ENCODE data around the gene MORF4L1.
"Not testable (repeated sequence)": the region's sequence is repeated elsewhere in the genome, so short reads cannot be mapped to it uniquely, and the experiment has no call there.

Gene MORF4L1

DNA sequence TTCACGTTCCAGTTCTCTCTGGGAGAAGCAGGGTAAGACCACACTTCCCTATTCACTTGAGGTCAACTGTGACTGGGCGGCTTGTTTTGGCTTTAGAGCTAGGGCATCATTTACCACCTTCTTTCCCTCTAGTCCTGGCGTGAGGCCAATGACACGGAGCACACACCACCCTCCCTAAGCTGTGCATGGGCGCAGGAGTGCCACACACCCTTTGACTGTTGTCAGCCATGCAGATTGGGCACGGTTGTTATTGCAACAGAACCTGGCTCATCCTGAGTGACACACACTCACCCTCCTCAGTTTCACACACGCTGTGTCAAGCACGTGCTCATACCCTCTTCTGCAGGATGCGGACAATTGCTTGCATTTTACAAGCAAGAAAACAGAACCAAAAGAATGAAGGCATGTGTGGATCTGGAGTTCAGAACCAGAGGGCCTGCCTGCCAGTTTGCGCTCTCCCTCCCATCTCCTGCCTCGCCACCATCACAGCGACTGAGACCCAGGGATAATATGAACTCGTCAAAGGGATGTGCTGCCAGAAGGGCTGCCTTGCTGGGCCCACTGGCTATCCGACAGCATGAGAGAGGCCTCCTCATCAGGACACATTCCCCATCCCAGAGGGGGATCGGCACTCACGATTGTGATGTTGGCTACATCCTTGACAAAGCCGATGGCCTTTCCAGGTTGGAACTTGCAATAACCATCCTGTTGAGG lies 54.5 kb downstream of the MORF4L1 start:
- no peak for DNase-seq

DNA sequence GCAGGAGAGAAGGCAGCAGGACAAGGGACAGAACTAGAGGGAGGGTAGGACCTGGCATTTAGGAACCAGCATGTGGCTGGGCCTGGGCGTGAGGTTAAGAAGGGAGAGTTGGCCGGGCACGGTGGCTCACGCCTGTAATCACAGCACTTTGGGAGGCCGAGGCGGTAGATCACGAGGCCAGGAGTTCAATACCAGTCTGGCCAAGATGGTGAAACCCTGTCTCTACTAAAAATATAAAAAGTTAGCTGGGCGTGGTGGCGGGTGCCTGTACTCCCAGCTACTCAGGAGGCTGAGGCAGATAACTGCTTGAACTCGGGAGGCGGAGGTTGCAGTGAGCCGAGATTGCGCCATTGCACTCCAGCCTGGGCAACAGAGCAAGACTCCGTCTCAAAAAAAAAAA lies 55.5 kb downstream of the MORF4L1 start:
- DNase-seq: not testable (repeated sequence)

DNA sequence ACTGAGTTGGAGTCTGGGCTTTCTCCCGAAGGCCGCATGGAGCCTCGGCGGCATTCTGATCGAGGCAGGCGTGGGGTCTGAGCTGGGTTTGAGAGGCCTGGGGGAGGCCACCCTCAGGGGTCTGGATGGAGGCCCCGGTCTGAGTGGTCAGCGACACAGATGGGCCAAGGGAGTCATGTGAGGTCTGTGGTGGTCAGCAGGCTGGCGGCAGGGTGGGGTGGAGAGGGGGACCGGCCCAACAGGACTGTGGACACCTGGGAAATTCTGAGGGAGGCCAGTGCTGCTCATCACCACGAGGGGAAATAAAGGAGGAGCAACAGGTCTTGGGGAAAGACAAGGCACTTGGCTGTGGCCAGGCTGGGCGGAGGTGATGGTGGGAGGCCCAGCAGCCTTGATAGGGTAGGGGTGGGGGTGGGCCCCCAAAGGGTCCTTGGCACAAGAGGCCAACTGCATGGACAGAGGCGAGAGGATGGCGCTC lies 56.0 kb downstream of the MORF4L1 start:
- no peak for DNase-seq

DNA sequence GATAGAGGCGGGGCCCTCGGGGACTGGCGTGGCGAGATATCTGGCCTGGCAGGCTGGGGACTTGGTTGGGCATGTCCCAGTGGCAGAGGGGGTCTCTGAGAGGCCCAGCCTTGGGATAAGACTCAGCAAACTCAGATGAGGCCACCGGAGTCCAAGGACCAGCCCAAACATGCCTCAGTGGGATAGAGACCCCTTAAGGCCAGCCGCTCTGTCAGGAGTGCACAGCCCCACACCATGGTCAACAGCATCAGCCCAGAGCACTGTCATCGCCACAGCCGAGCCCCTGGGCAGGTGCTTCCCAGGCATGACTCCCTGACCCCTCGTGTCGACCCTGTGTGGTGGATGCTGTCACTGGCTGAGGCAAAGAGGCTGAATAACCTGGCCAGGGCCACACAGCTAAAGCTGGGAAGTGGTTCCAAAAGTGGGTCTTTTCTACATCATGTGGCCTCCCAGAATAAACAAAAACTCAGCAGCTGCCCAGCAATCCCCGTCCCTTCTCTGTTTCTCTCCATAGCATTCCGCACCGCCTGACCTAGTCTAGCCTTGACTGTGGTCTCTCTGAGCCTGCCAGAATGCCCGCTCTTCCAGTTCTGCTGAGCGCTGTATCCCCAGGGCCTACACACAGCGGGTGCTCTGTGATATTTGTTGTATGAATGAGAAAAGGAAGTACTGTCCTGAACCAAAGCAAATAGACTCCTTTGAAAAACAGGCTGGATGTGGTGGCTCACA lies 57.0 kb downstream of the MORF4L1 start:
- peak; percentile 4 for DNase-seq

DNA sequence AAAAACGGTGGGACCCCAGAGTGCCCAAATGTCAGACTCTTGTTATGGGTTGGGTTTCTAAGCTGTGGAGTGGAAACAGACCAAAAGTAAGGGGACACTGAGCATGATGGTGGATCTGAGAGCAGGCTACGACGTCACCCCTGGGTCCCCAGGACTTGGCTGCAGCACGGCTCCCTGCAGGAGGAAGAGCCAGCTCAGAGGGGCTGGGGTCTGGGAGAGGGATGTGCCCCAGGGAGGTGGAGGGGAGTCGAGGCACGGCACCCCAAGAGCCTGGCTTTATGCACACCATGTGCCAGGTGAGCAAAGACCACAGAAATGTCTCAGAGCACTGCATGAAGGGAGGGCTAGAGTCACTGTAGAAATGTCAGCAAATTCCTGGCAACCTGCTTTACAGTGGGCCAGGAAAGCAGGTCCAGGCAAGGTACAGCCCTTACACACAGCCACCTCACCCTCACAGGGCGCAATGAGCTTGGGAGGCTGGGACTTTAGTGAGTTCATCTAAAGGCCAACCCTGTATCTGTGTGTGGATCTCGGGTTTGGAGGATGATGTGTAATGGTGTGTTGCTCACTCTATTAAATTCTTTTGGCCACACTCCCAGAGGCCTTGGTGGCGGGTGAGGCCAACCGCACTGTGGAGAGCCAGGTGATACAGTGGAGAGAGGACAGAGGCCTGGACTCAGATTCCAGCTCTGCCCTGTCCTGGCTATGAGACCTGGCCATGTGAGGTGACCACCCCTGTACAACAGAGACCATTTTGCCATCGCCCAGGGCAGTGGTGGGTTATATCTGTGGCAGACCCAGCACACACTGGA lies 58.1 kb downstream of the MORF4L1 start:
- DNase-seq: no peak

DNA sequence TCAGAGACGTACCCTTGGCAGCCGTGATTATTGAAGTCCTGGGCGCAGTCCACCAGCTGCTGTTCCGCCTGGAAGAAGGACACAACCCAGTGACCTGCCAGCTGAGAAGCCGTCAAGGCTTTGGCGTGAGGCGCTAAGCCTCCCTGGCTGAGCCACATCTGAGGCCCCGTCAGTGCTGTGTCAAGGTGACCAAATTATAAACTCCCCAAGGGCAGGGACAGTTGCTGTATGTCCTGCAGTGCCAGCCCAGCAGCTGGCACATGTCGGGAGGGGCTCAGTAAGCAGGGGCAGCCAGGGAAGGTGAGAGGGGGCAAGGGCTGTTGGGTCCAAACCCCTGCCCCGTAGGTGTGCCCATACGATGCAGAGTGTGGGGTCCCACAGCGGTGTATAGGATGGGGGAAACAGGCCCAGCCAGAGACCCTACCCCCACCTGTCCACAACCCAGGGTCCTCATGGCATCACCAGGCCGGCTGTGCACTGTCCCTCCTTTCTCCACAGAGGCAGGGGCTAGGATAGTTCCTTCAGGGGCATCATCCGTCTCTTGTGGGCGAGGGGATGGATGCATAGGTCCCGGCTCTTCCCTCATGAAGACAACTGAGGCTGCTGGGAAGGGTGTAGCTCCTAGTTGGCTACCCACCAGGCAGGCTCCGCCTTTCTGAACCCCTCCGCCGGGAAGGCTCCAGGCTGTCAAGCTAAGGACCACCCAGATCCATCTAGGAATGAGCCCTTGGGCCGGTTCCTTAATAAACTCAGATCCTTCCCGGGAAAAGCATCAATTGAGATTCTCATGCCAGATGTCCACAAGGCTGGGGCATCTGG lies 59.0 kb downstream of the MORF4L1 start:
- no peak for DNase-seq

DNA sequence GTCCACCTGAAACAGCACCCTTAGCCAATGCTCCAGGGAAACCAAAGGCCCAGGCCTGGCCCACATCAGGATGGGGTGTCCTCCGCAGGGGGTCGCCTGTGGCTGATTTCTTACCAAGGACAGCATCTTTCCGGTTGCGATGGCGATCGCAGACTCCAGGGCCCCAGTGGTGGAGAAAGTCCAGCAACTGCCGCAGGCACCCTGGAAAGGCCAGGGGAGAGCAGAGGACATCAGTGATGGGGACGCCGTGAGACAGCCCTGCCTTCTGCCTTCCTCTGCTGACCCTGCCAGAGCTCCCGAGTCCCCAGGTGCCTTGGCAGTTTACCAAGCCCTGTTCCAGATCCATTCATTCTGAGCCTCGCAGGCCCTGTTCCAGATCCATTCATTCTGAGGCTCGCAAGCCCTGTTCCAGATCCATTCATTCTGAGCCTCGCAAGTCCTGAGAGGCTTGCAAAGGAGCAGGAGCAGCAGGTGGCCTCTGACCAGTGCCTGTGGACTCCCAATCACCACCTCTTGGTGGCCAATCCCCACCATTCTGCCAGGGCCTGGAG lies 59.6 kb downstream of the MORF4L1 start:
- no peak for DNase-seq

DNA sequence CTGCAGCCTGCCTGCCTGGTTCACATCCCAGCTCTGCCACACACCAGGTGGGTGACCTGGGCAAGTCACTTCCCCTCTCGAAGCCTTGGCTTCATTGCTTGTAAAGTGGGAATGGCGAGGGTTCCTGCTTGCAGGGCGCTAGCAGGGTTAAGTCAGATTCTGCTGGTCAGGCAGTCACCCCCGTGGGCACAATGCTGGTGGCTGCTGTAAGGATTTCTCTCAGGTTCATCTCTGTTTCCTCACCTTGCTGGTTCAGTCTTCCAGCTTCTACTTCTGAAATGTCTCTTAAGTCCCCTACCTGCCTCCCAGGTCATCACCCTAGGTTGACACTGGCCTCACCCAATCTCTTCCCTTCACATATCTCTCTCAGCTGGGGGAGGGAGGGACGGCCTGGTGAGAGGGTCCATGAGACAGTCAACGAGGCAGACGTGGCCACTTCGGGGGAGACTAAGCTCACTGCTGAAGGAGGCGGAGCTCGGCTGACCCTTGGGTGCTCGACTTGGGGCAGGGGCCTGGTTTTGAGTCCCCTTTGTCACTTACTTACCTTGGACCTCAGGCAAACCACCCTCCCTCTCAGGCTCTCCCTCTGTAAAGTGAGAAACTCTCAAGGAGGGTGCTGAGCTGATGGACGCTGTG lies 60.6 kb downstream of the MORF4L1 start:
- no peak for DNase-seq

DNA sequence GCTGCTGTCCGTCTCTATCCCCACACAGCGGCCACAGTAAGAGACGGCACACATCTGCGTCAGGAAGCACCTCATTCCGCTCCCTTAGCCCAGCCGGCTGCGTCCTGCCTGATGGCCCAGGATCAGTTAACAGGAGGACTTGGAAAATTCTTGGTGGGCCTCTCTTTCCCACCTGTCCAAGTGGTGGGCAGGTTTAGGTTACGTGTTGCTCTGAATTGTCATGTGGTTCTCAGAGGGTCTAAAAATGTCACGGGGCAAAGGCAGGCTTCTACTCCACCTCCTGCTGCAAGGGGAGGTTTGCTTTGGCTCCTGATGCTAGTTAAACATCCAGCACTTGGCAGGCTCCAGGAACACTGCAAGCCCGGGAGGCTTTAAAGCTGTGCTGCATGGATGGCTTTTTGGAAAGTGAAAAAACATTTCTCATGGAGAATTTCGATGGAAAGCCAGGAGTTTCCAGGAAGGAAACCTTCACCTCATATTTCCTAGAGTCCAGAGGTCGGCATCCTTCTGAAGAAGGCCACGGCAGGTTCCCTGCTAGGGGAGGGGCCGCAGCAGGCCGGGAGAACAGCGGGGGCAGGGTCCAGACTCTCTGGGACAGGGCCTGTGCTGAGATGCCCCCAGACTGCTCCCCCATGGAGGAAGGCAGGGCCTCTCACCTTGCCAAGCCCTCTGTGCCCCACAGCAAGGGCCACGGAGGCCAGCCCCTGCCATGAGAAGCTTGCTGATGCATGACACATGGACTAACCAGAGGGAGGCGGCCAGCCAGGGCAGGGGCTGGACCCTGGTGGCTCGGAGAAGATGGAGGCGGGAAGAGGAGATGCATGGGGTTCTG lies 61.3 kb downstream of the MORF4L1 start:
- no peak for DNase-seq

DNA sequence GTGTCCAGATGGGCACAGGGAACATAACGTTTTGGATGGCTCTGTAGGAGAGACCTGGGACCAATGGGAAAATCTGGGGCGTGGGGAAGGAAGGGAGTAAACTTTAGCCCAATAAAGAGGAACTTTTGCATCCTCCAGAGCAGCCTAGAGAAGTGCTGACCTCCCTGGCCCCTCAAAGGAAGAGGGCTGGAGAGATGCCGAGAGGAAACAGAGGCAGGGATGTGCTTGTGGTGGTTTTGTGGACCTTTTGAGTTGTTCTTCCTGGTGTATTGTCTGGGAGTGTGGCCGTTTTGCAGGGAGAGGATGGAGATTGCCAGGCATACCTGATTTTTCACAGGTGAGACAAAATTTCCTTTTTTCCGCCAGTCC lies 61.9 kb downstream of the MORF4L1 start:
- DNase-seq: no peak

DNA sequence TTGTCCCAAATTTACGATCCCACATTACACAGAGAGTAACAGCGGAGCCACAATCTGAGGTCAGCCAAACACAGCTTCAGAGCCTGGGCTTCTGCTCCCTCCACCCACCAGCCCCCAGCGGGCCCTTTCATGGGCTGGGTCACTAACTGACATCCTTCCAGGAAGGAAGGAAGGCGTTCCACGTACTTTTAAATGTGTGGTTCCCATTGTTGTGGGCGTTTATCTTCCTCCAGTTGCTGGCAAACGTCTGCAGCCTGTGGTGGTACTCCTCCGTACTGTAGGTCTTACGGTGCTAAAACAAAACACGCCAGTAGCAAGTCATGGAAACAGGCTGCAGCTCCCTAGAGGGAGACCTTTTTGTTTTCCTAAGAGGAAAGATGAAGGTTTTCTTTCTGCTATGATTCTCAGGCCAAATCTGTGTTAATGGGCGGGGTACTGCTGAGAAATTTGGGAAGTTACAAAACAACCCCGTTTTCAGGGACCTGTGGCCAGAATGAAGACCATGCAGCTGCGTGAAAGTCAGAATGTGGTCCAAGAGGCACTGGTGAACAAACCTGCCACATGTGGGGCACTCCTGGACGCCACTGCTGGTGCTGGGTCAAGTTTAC lies 64.5 kb downstream of the MORF4L1 start:
- DNase-seq: no peak

DNA sequence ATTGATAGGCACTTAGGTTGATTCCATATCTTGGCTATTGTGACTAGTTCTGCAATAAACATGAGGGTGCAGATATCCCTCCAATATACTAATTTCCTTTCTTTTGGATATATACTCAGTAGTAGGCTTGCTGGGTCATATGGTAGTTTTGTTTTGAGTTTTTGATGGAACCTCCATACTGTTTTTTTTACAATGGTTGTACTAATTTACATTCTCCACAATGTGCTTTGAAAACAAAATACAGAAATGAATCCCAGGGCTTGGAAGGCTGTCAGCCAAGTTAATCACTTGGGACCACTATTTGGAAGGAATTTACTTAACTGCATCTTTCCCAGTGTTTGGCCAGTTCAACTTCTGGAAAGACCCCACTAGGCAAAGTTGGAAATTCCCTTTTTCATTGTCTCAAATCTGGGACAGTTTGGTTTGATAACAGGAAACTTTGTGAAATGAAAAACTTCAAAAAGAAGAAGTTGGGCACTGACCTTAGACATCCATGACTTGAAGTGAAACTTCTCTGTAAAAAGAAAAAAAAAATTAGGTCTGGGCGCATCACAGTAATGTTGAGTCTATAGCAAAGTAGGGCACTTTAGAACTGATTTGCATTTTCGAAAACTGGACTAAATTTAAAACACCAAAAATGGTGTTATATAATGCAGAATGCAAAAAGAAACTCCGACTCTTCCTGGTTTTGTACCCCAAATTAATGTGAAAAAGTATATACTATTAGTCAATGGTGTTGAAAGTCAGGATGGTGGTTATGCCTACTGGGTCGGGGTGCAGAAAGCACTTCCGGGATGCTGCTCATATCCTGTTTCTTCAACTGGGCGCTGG lies 66.2 kb downstream of the MORF4L1 start:
- no peak for DNase-seq

DNA sequence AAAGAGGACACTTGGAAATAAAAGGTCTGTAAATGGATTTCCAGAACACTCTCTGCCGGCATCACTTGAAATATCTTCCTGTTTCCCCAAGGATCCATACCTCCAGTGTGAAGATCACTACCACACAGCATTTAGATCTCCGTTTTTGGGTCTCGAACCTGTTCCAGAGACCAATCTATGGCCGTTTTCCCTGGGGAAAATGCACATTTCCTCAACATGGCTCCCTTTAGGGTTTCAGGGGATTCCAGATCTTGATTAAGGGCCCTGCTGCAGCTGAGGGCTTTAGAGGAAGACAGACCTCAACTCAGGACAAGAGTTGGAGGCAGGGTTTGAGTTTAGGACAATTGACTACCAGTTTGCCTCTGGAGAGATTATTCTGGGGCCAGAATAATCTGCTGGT lies 70.1 kb downstream of the MORF4L1 start:
- no peak for DNase-seq

DNA sequence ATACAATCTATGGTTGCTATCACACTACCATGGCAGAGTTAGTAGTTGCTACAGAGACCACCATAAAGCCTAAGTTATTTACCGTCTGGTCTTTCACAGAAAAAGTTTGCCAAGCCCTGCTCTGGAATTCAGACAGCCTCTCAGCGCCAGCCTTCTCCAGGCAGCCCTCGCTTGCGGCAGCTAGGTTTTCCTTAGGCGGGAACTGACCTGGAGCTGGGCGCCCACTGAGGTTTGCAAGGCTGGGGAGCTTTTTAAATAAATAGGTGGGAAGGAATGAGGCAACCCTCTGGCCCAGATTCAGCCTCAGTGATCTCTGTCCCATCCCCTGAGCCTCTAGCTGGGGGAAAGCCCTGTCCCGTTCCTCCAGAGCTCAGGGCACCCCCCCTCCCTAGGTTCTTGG lies 71.0 kb downstream of the MORF4L1 start:
- no peak for DNase-seq

DNA sequence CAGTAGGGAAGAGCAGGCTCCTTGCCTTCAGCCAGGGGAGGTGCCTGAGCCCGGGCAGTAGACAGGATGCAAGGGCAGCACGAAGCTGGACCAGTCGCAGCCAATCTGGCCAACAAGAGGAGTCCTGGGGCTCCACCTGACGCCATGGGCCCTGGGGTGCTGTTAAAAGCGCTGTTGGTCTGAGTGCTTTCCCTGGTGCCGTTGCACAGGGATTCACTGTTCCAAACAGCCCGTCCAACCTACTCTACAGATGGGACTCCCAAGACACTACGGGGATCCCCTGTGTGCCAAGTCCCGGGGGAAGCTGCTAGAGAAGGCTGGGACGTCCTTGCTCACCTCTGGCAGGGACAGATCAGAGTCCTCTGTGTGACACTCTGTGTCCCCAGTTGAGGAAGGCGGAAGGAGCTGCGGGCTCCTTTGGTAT lies 71.5 kb downstream of the MORF4L1 start:
- DNase-seq: peak; percentile 5

DNA sequence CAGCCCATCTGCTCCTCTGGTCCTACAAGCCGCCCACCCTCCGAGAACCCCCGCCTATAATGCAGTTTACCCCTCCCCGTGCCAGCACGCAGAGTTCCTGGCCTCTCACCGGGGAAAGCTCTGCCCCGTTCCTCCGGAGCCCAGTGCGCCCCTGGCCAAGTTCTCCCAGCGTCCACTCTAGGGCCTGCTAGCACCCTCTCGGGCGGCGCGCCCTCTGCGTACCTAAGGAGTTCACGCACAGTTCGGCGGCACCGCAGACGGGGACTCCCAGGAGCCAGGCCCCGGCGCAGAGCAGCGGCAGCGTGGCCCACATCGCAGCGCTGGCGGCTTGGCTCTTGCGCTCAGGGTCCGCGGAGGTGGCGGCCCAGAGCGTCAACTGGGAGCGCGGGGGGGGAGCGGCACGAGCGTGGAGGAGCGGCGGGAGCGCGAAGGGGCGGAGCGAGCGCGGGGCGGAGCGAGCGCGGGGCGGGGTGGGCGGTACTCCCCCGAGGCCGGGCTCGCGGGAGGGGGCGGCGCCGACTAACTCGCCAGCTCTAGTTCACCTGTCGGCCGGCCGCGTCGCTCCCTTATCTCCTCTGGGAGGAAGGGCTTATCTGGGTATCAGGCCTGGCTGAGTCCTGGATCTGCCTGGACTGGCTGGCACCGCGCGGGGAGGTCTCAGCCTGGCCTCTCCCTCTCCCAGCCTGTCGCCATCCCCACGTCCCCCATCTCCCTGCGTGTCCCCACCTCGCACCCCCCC lies 72.1 kb downstream of the MORF4L1 start, which contains the start of gene CTSH:
Gene CTSH, minus strand, starts transcription at position 378 of the 739 bp plus-strand sequence. Its CDS starts 65 bp downstream, at position 313.
- DNase-seq: peak; percentile 87

DNA sequence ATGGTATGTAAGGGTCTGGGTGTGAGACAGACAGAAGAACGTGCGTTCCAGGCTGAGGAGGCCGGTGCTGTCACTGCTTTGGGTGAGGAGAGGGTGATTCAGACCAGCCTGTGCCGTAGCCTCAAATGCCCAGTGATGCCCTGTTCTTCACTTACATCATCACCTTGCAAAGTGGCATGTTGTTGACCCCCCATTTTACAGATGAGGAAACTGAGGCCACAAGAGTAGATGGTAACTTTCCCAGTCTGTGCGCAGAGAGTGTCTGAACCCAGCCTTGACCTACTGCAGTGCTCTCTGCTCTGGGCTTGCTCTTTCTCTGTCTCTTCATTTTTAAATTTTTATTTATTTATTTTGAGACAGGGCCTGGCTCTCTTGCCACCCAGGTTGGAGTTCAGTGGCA lies 73.8 kb downstream of the MORF4L1 start:
- no peak for DNase-seq

DNA sequence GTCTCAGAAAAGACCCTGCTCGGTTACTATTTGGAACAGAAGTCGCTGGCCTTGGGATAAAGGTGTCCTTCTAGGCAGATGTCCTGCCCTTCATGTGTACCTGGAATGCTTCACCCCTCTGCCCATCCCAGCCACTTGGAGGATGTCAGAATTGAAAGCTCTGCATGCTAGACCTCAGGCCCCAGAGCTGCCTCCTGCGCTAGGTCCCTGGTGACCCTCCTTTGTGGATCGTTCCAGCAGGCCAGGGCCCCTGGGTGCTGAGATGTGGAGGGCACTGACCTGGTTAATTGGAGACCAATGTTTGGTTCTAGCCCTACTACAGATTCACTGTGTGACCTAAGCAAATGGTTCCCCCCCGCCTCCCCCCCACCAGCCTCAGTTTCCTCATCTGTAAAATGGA lies 74.8 kb downstream of the MORF4L1 start:
- no peak for DNase-seq

Measured in NCI-H146 (cell line).